NCI-H2107 (cell line): ENCODE measurements around the gene CD109.
A peak's percentile ranks its signal among the peaks of the same experiment; 100 is the strongest.

Experiments
- DNase-seq: peaks from one replicate; lab custom pipeline; 2025; lab: John Stamatoyannopoulos, UW

Gene CD109

DNA sequence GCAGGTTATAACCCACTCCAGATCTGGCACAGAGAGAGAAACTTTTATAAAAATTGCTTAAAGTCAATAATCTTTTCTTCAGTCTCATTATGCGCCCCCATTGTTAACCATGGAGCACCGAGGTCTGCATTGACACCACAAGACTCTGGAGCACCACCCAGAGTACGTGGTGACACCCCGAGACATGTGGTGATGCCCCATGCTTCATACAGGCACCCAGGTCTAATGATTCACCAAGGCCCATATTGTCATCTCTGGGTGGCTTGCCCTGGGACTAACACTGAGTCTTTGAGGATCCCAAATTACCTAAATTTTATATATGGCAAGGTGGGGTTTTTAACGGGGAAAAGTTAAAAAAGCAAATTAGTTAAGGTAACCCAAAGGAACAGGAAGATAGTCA, 31.1 kb downstream of the CD109 start:
- no peak for DNase-seq

DNA sequence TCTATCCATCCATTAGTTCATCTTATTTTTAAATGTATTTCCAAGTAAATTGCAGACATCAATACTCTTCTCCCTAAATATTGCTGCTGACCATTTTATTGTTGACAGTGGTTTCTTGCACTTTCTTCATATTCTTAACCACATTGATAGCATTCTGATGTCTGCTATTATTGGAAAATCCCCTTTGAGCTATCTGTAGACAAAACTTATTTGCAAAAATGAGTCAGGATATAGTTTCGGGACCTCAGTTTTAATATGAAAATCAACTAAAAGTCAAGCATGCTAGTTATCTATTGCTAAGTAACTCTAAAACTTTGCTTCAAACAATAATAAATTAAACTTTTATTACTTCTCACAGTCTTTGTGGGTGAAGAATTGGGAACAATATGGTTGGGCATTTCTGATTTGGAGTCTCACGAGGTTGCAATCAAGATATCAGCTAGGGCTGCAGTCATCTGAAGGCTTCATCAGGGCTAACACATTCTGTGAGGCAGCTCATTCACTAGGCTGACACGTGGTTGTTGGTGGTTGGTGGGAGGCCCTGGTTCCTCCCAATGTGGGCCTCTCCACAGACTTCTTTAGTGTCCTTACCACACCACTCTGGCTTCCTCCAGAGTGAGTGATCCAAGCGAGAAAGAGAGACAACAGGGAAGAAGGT, 32.7 kb downstream of the CD109 start:
- DNase-seq: no peak

DNA sequence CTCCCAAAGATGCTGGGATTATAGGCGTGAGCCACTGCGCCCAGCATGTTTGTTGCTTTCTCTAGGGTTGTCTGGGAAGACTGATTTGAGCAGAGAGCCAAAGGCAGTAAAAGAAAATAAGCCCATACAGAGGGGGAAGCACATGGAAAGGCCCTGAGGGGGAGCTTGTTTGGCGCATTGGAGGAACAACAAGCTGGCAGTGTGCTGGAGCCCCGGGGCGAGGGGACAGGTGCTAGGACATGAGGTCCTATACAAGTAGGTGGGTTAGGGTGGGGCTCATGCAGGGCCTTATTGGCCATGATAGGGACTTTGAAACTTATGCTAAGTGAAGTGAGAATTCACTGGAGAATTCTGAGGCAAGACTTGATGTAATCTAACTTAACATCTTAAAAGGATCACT, 35.3 kb downstream of the CD109 start:
- DNase-seq: no peak

DNA sequence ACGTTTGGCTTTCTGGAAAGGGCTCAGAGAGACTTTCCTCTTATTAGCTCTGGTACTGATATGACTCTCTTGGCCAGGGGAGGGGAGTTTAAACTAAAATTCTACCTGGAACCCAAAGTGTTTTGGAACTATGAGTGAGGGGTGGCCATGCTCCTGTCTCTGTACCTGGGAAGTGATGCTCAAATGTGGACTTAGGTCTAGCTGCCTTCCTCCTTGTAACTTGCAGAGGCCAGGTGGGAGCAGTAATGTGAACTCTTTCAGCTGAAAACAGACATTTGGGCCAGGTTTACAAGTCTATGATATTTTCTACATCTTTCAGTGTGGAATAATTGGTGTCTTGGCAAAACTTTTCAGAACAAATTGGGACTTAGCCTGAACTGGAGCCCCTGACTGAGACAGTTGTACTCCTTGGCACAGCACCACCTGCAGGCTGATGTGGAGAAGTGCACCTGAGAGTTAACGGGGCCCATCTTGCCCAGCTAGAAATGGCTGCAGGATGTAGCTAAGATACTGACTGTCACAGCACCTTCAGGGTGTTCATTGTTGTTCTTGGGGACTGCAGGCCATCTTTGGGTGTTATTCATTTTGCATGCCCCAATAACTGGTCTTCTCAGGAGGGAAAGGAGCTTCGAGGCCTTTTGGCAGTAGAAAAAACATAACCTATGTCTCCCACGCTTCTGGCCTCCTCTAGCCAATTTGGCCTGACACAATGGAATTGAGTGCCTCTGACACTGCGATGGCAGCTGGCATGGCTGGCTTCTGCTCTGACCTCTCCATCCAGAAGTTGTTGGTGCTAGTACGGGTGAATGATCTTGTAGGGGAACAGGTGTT, 37.1 kb downstream of the CD109 start:
- no peak for DNase-seq

DNA sequence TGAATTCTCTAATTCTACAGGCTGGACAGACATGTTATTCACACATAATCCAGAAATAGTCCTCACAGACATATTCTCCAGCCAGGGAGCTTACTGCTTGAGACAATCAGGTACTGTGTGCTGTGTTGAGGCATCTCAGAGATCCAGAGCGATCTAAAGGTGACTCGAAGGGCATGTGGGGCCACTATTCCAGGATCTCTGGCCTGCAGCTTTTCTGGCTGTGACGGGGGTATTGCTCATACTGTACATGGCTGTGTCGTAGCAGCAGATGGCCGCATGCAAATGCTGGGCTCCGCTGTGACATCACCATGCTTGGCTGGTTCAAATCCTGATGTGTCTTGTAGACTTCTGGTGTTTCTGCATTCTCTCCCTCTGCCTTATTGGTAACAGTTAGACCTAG, 37.8 kb downstream of the CD109 start:
- no peak for DNase-seq

DNA sequence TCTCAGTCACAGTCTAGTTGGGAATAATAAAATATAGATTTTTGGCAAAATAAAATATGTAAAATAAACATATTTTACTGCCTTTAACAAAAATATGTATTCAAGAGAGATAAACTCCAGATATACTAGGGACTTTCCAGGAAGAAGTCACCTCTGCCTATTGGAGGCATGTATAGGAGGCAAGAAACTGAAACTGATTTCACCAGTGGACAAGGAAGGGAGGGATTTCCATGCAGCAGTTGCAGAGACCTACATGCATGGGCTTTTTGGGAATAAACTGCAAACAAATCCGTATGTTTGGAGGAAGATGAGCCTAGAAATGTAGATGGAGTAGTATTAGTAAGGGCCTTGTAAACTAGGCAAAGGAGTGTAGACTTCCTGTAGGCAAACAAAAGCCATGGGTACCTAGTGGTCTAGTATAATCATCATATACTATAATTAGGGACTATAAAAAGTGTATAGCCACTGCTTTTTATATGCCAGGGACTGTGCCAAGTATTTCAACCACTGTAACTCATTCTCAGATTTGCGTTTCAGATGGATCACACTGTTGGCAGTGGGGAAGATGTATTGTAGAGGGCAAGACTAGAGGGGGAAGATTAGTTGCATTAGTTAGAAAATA, 38.9 kb downstream of the CD109 start:
- DNase-seq: no peak

DNA sequence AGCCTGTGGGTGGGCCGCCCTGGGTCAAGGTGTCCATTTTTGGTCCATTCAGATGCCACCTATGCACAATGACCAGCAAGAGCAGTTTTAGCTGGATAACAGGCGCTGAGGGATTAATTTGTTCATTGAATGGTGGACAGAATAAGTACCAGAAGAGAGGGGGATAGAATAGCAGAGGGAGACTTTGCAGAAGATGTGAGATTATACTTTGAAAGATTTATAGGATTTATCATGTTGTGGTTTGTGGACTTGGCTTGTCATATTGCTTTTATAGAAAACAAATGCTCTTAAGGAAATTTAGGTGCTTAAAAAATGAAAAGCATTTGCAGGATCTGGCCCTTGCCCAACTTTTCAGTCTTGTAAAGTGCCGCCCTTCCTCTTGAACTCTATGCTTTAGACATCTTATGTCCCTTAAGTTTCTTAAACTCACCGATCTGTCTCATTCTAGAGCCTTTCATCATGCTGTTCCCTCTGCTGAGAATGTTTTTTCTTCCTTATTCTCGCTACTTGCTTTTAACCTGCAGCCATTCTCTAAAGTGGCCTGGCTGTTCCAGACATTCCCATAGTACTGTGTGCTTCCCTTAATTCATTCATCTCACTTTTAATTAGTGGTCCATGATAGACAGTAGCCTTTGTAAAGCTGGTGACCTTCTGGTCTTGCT, 42.5 kb downstream of the CD109 start:
- no peak for DNase-seq

DNA sequence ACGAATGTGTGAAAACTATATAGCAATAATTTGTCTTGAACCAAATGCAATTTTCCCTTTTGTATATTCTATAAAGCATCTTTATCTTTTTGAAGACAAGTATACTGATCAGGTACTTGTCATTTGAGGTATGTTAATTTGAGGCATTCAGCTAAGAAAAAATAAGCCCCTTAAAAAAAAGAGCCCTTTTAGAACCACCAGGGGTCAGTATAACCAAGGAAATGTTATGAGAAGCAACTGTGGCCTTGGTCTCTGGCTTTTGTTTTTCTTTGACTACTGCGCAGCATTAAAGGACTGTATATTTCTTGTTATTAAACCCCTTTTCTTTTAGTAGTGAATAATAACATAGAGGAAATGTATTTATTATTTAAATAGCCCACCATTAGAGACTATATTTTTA, 43.1 kb downstream of the CD109 start:
- DNase-seq: peak; percentile 1

DNA sequence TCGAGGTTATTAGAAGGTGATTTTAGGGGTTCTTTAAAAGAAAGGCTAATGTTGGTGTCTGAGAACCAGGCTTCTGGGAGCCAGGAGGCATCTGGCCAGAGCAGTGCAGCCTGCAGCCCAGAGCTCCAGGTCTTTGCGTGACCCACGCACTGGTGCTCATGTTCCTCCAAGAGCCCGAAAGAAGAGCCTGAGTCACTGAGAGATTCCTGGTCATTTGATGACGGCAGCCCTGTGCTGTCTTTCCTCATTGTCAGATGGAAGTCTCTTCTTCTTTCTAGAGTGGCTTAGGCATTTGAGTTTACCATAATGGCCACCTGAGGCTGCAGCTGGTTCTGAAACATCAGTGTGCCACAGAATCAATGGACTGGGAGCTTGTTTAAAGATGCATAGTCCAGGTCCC, 46.4 kb downstream of the CD109 start:
- no peak for DNase-seq

DNA sequence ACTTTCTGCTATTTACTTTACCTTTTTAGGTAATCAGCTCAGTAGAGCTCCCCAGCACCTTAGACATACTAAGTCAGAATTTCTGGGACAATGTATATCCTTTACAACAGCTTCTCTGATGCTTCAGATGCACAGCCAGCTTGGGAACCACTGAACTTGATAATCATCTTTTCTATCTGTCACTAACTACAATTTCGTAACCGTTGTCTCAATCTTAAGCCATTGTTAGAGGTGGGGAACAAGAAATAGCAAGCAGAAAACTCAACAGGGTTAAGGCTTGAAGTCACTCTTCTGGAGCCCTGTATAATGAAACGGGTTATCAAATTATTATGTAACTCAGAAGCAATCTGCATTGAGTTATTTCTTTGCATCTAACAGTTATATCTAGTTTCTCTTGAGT, 47.1 kb downstream of the CD109 start:
- DNase-seq: no peak

DNA sequence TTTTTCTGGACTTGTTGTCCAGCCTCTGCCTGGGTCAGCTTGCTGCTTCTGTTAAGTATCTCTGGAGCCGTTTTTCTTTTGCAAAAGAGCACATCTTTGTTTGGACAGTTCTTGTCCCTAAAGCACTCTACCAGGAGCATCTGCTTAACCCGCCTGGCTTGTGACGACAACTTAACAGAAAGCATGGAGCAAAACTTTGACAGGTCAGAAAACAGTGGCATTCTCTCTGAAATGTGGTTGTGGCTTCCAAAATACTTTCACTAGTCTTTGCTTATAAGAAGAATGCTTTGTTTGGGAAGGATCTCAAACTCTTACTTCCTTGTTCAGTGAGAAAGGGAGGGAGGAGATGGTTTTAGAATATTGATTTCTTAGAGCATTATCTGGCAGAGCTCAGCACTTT, 47.6 kb downstream of the CD109 start:
- DNase-seq: no peak

DNA sequence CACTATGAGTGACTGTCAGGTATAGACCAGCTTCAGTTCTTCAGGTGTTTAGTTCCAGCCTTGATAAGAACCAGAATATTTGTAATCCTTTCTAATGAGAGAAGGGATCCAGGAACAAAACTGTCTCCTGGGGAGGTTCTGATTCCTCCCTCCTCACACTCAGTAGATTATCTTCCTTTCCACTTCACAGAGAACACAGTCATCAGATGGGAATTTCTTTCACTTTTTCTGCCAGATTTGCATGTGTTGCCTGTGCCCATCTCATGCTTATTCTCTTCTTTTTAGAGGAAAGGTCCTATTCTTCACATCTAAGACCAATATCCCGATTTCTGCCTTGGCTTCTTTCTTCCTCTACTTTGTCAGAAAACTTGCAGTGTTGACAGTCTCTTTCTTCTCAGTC, 50.8 kb downstream of the CD109 start:
- DNase-seq: no peak

DNA sequence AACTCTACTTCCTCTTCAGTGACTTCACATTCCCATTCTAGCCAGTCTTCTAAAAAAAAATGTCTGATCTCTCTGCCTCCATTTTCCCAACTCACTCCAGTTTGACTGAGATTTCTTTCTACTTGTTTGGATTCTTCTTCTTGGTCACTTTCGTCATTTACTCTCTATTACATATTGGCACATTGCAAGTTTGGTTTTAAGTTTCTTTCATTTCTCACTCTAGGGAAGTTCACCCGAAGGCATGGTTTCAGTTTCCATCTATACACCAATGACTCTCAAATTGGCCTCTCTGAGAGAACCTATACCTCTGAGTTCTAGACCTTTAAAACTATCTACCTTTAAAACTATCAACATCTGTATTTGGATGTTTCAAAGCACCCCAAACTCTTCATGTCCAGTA, 51.3 kb downstream of the CD109 start:
- DNase-seq: no peak

DNA sequence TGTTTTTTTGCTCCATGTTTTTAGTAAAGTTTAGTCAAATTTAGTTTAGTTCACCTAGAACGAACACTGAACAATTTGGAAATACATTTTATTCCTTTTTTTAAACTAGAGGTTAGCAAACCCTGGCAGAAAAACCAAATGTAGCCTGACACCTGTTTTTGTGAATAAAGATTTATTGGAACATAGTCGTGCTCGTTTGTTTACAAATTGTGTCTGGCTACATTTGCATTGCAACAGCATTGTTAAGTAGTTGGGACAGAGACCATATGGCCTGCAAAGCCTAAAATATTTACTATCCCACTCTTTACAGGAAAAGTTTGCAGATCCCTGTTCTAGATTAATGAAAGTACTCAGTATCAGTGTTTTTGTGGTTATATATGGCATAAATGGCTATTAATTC, 56.9 kb downstream of the CD109 start:
- DNase-seq: no peak

DNA sequence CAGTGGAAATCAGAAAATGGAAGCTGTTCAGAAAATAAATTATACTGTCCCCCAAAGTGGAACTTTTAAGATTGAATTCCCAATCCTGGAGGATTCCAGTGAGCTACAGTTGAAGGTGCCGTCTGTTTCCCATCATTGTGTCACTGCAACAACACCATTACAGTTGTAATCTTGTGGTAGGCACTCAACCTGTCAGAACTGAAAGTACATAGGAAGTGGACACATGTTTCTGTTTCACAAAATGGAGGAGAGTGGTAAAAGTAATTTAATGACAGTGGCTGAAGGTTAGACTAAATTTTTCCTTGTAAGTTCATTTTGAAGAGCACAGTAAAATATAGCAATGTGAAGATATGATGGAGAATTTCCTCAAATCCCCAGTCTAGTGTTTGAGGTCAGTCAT, 70.0 kb downstream of the CD109 start:
- no peak for DNase-seq

DNA sequence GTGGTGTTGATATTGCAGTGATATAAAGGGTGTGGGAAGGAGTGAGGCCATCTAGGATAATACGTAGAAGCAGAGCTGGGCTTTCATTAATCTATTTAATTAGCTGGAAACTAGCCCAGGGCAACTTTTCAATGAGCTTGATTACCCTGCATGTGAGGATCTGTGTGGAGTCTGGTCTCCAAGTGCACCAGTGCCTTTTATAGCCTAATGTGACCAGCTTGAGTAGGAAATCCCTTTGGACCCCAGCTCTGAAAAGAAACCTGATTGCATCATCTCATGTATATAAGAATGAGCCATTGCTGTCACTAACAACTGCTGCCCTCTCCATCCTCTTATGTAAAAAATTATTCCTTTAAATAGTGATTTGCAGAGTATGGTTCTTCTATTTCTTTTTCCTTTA, 72.6 kb downstream of the CD109 start:
- DNase-seq: no peak

DNA sequence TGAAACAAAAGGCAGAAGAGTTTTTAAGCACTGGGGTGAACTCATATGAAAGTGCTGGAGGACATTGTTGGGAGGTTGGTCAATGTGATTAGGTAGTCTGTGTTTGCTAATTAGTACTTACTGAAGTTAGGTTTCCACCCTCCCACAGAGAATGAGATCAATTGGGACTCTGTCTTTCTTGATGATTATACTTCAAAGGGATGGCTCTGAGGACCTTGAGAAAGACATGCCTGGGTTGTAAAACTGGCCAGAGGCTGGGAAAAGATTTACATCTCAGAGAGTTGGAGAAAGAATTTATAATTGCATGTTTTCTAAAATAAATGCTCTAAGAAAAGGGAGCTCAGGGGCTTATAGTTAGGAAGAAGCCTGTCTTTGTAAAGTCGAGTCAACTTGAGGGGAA, 74.0 kb downstream of the CD109 start:
- DNase-seq: no peak

DNA sequence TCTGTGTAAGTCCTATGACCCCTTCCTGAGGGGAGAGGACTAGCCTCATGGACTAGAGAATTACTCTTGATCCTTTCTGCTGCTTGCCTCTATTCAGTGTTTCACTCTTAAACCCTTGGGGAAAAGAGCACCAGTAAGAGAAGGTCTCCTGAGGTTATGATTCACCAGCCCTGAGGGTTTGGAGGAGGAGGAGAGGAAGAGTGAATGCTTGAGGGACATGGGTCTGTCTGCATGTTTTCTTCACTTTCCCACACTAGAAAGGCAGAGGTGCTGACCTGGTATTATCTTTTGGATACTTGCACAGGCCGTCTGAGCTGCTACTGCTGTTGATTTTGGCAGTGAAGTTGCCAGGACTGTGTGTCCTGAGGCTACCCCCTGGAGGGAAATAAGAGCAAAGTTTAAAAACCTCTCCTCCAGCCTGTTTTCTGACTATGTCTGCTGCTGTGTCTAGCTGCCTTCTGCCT, 78.3 kb downstream of the CD109 start:
- no peak for DNase-seq

DNA sequence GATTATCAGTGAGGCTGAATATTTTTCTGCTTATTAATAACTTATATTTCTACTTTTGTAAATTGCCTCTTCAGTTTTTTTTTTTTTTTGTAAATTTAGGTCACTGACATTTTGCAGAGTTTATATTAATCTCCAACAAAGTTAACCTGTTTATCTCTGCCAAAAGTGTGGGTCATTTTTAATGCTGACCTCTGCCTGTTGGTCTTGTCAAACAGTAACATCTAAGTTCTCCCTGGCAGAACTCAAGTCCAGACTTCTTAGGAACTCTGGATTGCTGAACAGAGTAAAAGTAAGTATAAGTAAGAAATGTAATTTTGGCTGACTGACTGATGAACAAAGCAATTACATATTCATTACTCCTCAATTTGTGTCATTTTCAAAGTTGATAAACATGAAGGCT, 83.9 kb downstream of the CD109 start:
- no peak for DNase-seq

DNA sequence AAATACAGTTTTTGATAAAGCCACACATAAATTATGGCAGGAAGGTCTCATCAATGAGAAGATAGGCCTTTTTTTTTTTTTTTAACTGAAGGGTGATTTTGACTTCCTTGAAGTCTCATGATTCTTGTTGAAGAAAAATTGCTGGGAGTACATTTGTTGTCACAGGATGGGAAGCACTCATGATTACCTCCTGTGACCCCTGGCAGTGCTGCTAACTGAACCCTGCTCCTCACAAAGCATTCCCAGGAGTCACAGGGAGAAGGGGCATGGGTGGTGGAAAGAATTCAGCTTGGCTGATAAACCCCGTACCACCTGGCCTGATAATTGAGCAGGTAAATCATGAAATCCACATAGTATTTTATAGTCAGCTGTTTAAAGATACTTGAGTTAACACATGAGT, 86.9 kb downstream of the CD109 start:
- no peak for DNase-seq

DNA sequence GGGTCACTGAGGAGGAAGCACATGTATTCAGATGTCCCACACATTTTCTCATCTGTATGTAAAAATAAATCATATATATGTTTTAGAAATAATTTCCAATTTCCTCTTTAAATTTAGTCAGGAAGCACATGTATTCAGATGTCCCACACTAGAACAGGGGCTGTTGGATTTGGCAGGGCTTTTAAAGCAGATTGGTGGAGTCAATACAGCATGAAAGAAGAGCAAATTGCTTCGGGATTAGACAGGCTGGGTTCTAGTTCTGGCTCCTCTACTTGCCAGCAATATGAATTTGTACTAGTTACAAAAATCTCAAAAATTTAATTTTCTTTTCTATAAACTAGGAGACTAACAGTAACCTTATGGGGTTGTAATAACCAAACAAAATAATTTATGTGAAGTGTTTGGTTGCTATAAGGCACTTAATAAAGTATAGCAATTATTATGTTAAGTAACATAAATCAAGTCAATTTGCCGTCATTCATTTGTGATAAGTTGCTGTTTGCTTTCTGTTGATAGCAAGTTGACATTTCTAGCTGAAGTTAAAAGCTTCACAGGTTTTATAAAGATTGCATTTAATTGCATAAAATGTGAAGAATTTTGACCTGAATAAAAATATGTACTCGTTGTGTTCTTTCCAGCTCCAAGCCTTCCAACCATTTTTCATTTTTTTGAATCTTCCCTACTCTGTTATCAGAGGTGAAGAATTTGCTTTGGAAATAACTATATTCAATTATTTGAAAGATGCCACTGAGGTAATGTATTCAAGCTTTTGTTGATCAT, 88.9 kb downstream of the CD109 start:
- no peak for DNase-seq

DNA sequence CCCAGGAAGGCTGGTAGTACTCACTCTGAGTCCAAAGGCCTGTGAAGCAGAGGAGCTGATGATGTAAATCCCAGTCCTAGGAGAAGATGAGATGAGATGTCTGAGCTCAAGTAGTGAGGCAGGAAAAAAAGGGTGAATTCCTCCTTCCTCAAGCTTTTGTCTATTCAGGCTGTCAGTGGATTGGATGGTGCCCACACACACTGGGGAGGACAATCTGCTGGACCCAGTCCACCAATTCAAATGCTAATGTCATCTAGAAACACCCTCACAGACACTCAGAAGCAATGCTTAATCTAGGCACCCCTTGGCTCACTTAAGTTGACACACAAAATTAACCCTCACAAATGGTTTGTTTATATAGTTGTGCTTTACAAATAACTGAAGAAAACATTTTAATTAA, 94.6 kb downstream of the CD109 start:
- no peak for DNase-seq
